Stomach (tissue), 9 donors: Measurements from ENCODE around the gene RBM19. TPM values are rescaled to one million over a fixed set of nuclear protein-coding genes. Genes with fewer than 3 reads are reported as not detected.

ENCODE experiments used
- DNase-seq, 2 donors: peaks; one replicate each; pipeline versions ENCODE4 v3.0.0 to v3.0.0-alpha.2; 2013 to 2019
- H3K27ac ChIP-seq, 5 donors: fragments of 200-600 bp in 4 of 5; sonication (generic) in 4 of 5; one replicate each; pipeline ENCODE4 v1.5.1; 2013 to 2019; ENCODE audit warnings: mild to moderate bottlenecking in 1 of 5, moderate library complexity in 1 of 5
- H3K27me3 ChIP-seq, 3 donors: fragments of 200-600 bp; sonication (generic); one replicate each; pipeline ENCODE4 v1.5.1; 2017 to 2019; ENCODE audit warnings: mixed run types in 1 of 3
- H3K36me3 ChIP-seq, 4 donors: fragments of 200-600 bp; sonication (generic); 1 replicate in 3 of 4; 2 replicates in 1 of 4; pipeline ENCODE4 v1.5.1; 2016 to 2019
- H3K4me1 ChIP-seq, 4 donors: fragments of 200-600 bp; sonication (generic); one replicate each; pipeline ENCODE4 v1.5.1; 2016 to 2019
- H3K4me3 ChIP-seq, 4 donors: fragments of 200-600 bp; sonication (generic) in 3 of 4; one replicate each; pipeline ENCODE4 v1.5.1; 2016 to 2019; ENCODE audit warnings: mild to moderate bottlenecking in 1 of 4
- H3K9me3 ChIP-seq, 4 donors: fragments of 200-600 bp; sonication (generic); one replicate each; pipeline ENCODE4 v1.5.1; 2016 to 2019
- CTCF ChIP-seq, 7 experiments: fragments of 450-650 bp in 4 of 7; fragments of 200-600 bp in 3 of 7; sonication (generic) in 3 of 7; IDR thresholded peaks; one replicate each; pipeline ENCODE4 v1.5.1; 2016 to 2019; ENCODE audit warnings: antibody characterized with exemption in 7 of 7, control low read depth in 2 of 7, mild to moderate bottlenecking in 1 of 7
- EP300 ChIP-seq: sonication (generic); formaldehyde crosslinking; IDR thresholded peaks from one replicate; pipeline ENCODE4 v1.6.1; 2017; ENCODE audit warnings: antibody characterized with exemption
- POLR2A ChIP-seq, 4 donors: fragments of 450-650 bp; IDR thresholded peaks; one replicate each; pipeline ENCODE4 v1.6.1; 2016; ENCODE audit warnings: antibody characterized with exemption in 4 of 4, control low read depth in 2 of 4, mild to moderate bottlenecking in 1 of 4, moderate library complexity in 1 of 4
- POLR2AphosphoS5 ChIP-seq, 3 donors: sonication (generic); formaldehyde crosslinking; IDR thresholded peaks; one replicate each; pipeline ENCODE4 v1.6.1; 2016; ENCODE audit warnings: antibody characterized with exemption in 3 of 3
- WGBS, 5 donors: extraction: QIAGEN DNeasy Blood & Tissue Kit in 3 of 5; methylation state at CpG; one replicate each; pipeline versions ENCODE4 v1.1.5 to v1.1.7; 2013 to 2018; 5-methylcytosine and 5-hydroxymethylcytosine counted together
- intact Hi-C: fragments of 100-400 bp; cut with DNase I; formaldehyde crosslinking; loops from one replicate; pipeline ENCODE4 v1.15.1; 2023; ENCODE audit warnings: low total_unique reads
- polyA plus RNA-seq, 3 donors: library from polyadenylated mRNA; stranded (reverse); fragments of 200-250 nt; gene quantifications; one replicate each; pipeline ENCODE4 v1.2.3, GENCODE V29; 2013
- total RNA-seq, 5 donors: library from RNA; depleted of rRNA; stranded (reverse); fragments of >200 nt; gene quantifications; one replicate each; pipeline versions ENCODE4 v1.1.0 to v1.2.3, GENCODE V29; 2014 to 2016
- donor health status: healthy with polysubstance abuse.
- donor health status: Bipolar disorder and iron deficiency.
- donor health status: healthy.

RBM19 gene
- total and polyA plus RNA-seq, 8 donors, result 8.1 to 109 (median 27.3) TPM

GRCh38 chr12:113973109-113973904 is 7.2 kb upstream of the RBM19 start:
- WGBS, 5 donors, result 68 to 75% (median 70%) methylated on average over 10 of the region's 10 CpGs
- intact Hi-C loops, result no loop called here
- TF ChIP-seq POLR2A (IDR thresholded peaks at IDR 0.05), result no peak
- TF ChIP-seq POLR2AphosphoS5 (IDR thresholded peaks at IDR 0.05), result no peak
- TF ChIP-seq EP300, result no peak
- TF ChIP-seq CTCF (IDR thresholded peaks at IDR 0.05), result no peak

GRCh38 chr12:113971392-113971791 is 5.3 kb upstream of the RBM19 start:
- intact Hi-C loops, result no loop called here
- Histone ChIP-seq H3K27me3 (peaks cover 0 to 27% (median 9%) of the 10 kb centered on the region in 3 donors), H3K4me3 (no peak overlapping the region), H3K9me3 (no peaks in the 10 kb centered on the region), H3K4me1 (peaks cover 5 to 11% (median 8%) of the 10 kb centered on the region in 4 donors), H3K36me3 (no peaks in the 10 kb centered on the region), H3K27ac (no peak overlapping the region)
- TF ChIP-seq EP300 (no peak), CTCF (IDR thresholded peaks at IDR 0.05) (no peak), POLR2AphosphoS5 (IDR thresholded peaks at IDR 0.05) (no peak), POLR2A (IDR thresholded peaks at IDR 0.05) (no peak)
- DNase-seq, result no peak
- 85 to 88% (median 87%) methylated on average over 4 of the region's 4 CpGs for WGBS, 5 donors

More at GRCh38 chr12:113973109-113973904, 7.2 kb upstream of the RBM19 start:
- no peaks in the 10 kb centered on the region for H3K9me3 ChIP-seq
- no peaks in the 10 kb centered on the region for H3K4me1 ChIP-seq
- H3K27ac ChIP-seq, result no peak overlapping the region
- H3K4me3 ChIP-seq, result no peak overlapping the region
- no peaks in the 10 kb centered on the region for H3K36me3 ChIP-seq
- no peak for DNase-seq
- peaks cover 0 to 44% (median 21%) of the 10 kb centered on the region in 3 donors for H3K27me3 ChIP-seq

GRCh38 chr12:113970211-113970610 is 4.1 kb upstream of the RBM19 start:
- H3K27me3 ChIP-seq, result peaks cover 0 to 15% (median 9%) of the 10 kb centered on the region in 3 donors
- H3K36me3 ChIP-seq, result no peaks in the 10 kb centered on the region
- TF ChIP-seq CTCF (IDR thresholded peaks at IDR 0.05) (no peak), POLR2AphosphoS5 (IDR thresholded peaks at IDR 0.05) (no peak), EP300 (no peak), POLR2A (IDR thresholded peaks at IDR 0.05) (no peak)
- intact Hi-C loops, result no loop called here
- no peak overlapping the region for H3K4me3 ChIP-seq
- no peak for DNase-seq
- 80 to 84% (median 82%) methylated on average over 5 of the region's 5 CpGs for WGBS, 5 donors
- H3K27ac ChIP-seq, result no peak overlapping the region
- peaks cover 8 to 17% (median 13%) of the 10 kb centered on the region in 4 donors for H3K4me1 ChIP-seq
- H3K9me3 ChIP-seq, result no peaks in the 10 kb centered on the region

GRCh38 chr12:113967368-113967767 is 1.2 kb upstream of the RBM19 start:
- no peak for DNase-seq
- TF ChIP-seq POLR2A (IDR thresholded peaks at IDR 0.05) (no peak), EP300 (no peak), POLR2AphosphoS5 (IDR thresholded peaks at IDR 0.05) (no peak), CTCF (IDR thresholded peaks at IDR 0.05) (no peak)
- Histone ChIP-seq H3K36me3 (peaks cover 3 to 18% (median 10%) of the 10 kb centered on the region in 4 donors), H3K27me3 (no peaks in the 10 kb centered on the region), H3K4me1 (peaks cover 10 to 26% (median 23%) of the 10 kb centered on the region in 4 donors), H3K9me3 (no peaks in the 10 kb centered on the region), H3K27ac (no peak overlapping the region), H3K4me3 (no peak overlapping the region)
- intact Hi-C loops, result no loop called here
- WGBS, 5 donors, result 73 to 88% (median 76%) methylated on average over 4 of the region's 4 CpGs
